DOHH2 (cell line): ENCODE data around the gene NPR2.

Experiments
- H3F3A ChIP-seq: fragments of 200-600 bp; sonication (generic), shearing (Covaris generic); 2 replicates; pipeline ENCODE4 v1.6.0; 2016; ENCODE audit warnings: antibody characterized with exemption, mild to moderate bottlenecking; ENCODE audit not compliant: control insufficient read depth, insufficient read depth
- H3K27ac ChIP-seq: fragments of 200-600 bp; sonication (generic); 2 replicates; pipeline ENCODE4 v1.5.1; 2014; ENCODE audit warnings: low read depth, mild to moderate bottlenecking, low read length, moderate library complexity
- H3K27me3 ChIP-seq: fragments of 200-600 bp; sonication (generic); 2 replicates; pipeline ENCODE4 v1.6.1; 2014; ENCODE audit warnings: mild to moderate bottlenecking, low read length, mixed read lengths; ENCODE audit not compliant: control insufficient read depth
- H3K36me3 ChIP-seq: fragments of 200-600 bp; sonication (generic); 2 replicates; pipeline ENCODE4 v1.6.1; 2014; ENCODE audit warnings: mild to moderate bottlenecking, low read length, moderate library complexity, mixed read lengths; ENCODE audit not compliant: control insufficient read depth
- H3K4me1 ChIP-seq: fragments of 200-600 bp; sonication (generic); 2 replicates; pipeline ENCODE4 v1.6.1; 2014; ENCODE audit warnings: mild to moderate bottlenecking, low read length, mixed read lengths; ENCODE audit not compliant: control insufficient read depth
- H3K4me2 ChIP-seq: fragments of 200-600 bp; sonication (generic); 2 replicates; pipeline ENCODE4 v1.6.0; 2014; ENCODE audit warnings: mild to moderate bottlenecking, low read length, moderate library complexity
- H3K4me3 ChIP-seq: fragments of 200-600 bp; sonication (generic); 2 replicates; pipeline ENCODE4 v1.5.1; 2014; ENCODE audit warnings: mild to moderate bottlenecking, low read length, mixed read lengths
- H3K79me2 ChIP-seq: fragments of 200-600 bp; sonication (generic); 2 replicates; pipeline ENCODE4 v1.6.1; 2014; ENCODE audit warnings: mild to moderate bottlenecking, low read length, mixed read lengths; ENCODE audit not compliant: control insufficient read depth
- H3K9me2 ChIP-seq: fragments of 200-600 bp; sonication (generic); replicated peaks from 2 replicates; pipeline ENCODE4 v1.6.1; 2014; ENCODE audit warnings: mild to moderate bottlenecking, low read length, mixed read lengths; ENCODE audit not compliant: control insufficient read depth
- H3K9me3 ChIP-seq: fragments of 200-600 bp; sonication (generic); 2 replicates; pipeline ENCODE4 v1.6.1; 2014; ENCODE audit warnings: antibody characterized with exemption, low read length, mixed read lengths; ENCODE audit not compliant: control insufficient read depth, insufficient read depth
- H4K20me1 ChIP-seq: fragments of 200-600 bp; sonication (generic); 2 replicates; pipeline ENCODE4 v1.6.0; 2014; ENCODE audit warnings: low read depth, mild to moderate bottlenecking, antibody characterized with exemption, low read length, moderate library complexity; ENCODE audit not compliant: control insufficient read depth, insufficient read depth
- EZH2phosphoT487 ChIP-seq: fragments of 200-600 bp; sonication (generic); IDR thresholded peaks from 2 replicates; pipeline ENCODE4 v1.6.1; 2017; ENCODE audit warnings: borderline replicate concordance, mild to moderate bottlenecking, antibody characterized with exemption, low read length, moderate library complexity, mixed read lengths
- TF ChIP-seq, protein P1 (sequence below): fragments of 200-600 bp; sonication (generic); IDR thresholded peaks from one replicate; pipeline ENCODE4 v1.5.1; 2014; ENCODE audit warnings: antibody characterized with exemption, mild to moderate bottlenecking, low read depth, low read length; ENCODE audit not compliant: poor library complexity, severe bottlenecking

NPR2 gene

DNA sequence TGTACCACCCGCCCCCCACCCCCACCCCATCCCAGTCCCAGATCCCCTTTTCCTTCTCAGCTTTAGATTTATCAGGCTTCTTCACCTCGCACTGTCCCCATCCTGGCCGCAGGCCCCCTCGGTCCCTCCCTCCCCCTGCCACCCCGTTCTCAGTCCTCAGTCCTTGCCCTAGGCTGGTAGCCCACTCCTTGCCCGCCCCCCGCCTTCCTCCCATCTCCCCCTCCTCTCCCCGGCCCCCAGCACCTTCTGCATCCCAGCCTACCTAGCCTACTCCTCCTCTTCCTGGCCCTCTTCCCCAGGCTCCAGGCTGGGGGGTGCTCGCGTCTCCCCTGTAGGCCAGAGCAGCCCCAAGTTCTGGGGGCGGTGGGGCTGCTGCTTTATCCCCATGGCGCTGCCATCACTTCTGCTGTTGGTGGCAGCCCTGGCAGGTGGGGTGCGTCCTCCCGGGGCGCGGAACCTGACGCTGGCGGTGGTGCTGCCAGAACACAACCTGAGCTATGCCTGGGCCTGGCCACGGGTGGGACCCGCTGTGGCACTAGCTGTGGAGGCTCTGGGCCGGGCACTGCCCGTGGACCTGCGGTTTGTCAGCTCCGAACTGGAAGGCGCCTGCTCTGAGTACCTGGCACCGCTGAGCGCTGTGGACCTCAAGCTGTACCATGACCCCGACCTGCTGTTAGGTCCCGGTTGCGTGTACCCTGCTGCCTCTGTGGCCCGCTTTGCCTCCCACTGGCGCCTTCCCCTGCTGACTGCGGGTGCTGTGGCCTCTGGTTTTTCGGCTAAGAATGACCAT, 828 bp downstream of the NPR2 start:
- no peak overlapping the region for H3K4me2 ChIP-seq
- no peak overlapping the region for H3K4me3 ChIP-seq

DNA sequence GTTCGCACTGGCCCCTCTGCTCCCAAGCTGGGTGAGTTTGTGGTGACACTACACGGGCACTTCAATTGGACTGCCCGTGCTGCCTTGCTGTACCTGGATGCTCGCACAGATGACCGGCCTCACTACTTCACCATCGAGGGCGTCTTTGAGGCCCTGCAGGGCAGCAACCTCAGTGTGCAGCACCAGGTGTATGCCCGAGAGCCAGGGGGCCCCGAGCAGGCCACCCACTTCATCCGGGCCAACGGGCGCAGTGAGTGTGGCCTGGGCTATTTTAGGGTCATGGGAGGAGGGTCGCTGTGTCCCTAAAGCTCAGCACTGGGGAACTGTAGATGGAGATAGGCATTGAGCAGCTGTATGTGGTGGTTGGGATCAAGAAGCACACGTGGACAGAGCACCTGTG, 1.4 kb downstream of the NPR2 start:
- TF ChIP-seq EZH2phosphoT487, result no peak
- TF ChIP-seq, protein P1, sequence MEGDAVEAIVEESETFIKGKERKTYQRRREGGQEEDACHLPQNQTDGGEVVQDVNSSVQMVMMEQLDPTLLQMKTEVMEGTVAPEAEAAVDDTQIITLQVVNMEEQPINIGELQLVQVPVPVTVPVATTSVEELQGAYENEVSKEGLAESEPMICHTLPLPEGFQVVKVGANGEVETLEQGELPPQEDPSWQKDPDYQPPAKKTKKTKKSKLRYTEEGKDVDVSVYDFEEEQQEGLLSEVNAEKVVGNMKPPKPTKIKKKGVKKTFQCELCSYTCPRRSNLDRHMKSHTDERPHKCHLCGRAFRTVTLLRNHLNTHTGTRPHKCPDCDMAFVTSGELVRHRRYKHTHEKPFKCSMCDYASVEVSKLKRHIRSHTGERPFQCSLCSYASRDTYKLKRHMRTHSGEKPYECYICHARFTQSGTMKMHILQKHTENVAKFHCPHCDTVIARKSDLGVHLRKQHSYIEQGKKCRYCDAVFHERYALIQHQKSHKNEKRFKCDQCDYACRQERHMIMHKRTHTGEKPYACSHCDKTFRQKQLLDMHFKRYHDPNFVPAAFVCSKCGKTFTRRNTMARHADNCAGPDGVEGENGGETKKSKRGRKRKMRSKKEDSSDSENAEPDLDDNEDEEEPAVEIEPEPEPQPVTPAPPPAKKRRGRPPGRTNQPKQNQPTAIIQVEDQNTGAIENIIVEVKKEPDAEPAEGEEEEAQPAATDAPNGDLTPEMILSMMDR, result no peak
- Histone ChIP-seq H3K79me2 (no peaks in the 10 kb centered on the region), H4K20me1 (no peaks in the 10 kb centered on the region), H3K36me3 (no peaks in the 10 kb centered on the region), H3K4me1 (no peaks in the 10 kb centered on the region), H3K4me2 (no peak overlapping the region), H3K9me3 (no peaks in the 10 kb centered on the region), H3K27me3 (no peaks in the 10 kb centered on the region), H3F3A (no peaks in the 10 kb centered on the region), H3K27ac (no peak overlapping the region), H3K9me2 (no peaks in the 10 kb centered on the region), H3K4me3 (no peak overlapping the region)

More for the DNA sequence above, 828 bp downstream of the NPR2 start:
- Histone ChIP-seq H3K27ac (no peak overlapping the region), H3K9me2 (no peaks in the 10 kb centered on the region), H3K27me3 (no peaks in the 10 kb centered on the region), H3K9me3 (no peaks in the 10 kb centered on the region), H4K20me1 (no peaks in the 10 kb centered on the region), H3K36me3 (no peaks in the 10 kb centered on the region), H3F3A (no peaks in the 10 kb centered on the region), H3K79me2 (no peaks in the 10 kb centered on the region), H3K4me1 (no peaks in the 10 kb centered on the region)
- TF ChIP-seq, protein P1, result no peak
- no peak for TF ChIP-seq EZH2phosphoT487

DNA sequence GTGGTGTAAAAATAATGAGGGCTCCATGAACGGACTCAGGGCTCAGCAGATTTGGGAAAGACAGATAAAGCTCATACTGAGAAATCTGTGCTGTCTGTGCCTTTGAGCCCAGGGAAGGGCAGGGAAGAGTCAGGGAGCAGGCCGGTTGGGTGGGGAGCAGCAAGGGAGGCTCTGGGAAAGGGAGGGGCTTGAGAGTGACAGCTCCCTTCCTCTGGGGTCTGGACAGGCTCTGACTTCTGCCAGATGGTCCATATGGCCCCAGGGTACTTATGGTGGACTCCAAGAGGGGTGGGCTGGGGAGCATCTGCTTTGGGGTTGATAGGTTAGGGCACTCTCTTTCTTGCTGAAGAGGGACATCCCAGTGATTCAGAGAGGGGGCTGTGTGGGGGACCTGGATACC, 2.1 kb downstream of the NPR2 start:
- Histone ChIP-seq H3K27ac (no peak overlapping the region), H3K9me3 (no peaks in the 10 kb centered on the region), H3K9me2 (no peaks in the 10 kb centered on the region), H3K4me2 (no peak overlapping the region), H3F3A (no peaks in the 10 kb centered on the region), H4K20me1 (no peaks in the 10 kb centered on the region), H3K79me2 (no peaks in the 10 kb centered on the region), H3K4me3 (no peak overlapping the region), H3K36me3 (no peaks in the 10 kb centered on the region), H3K27me3 (no peaks in the 10 kb centered on the region), H3K4me1 (no peaks in the 10 kb centered on the region)
- TF ChIP-seq, protein P1, result no peak
- no peak for TF ChIP-seq EZH2phosphoT487
